HG03060 (cell line): ENCODE data around the gene CYB5B.
"Not testable (repeated sequence)": the region's sequence is repeated elsewhere in the genome, so short reads cannot be mapped to it uniquely, and the experiment has no call there.

ENCODE experiments used
- ATAC-seq: cut with Tn5 transposase; IDR thresholded peaks from one replicate; pipeline ENCODE4 v1.9.1; 2021; ENCODE audit warnings: low read depth, moderate number of reproducible peaks; ENCODE audit not compliant: unreplicated experiment

CYB5B gene

DNA sequence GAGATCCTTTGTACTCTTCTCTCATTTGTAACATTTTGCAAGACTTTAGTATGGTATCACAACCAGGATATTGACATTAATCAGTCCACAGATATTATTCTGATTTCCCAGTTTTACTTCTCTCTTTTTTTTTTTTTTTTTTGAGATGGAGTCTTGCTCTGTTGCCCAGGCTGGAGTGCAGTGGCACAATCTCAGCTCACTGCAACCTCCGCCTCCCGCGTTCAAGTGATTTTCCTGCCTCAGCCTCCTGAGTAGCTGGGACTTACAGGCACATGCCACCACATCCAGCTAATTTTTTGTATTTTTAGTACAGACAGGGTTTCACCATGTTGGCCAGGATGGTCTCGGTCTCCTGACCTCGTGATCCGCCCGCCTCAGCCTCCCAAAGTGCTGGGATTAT lies 16.6 kb downstream of the CYB5B start:
- ATAC-seq, result not testable (repeated sequence)

DNA sequence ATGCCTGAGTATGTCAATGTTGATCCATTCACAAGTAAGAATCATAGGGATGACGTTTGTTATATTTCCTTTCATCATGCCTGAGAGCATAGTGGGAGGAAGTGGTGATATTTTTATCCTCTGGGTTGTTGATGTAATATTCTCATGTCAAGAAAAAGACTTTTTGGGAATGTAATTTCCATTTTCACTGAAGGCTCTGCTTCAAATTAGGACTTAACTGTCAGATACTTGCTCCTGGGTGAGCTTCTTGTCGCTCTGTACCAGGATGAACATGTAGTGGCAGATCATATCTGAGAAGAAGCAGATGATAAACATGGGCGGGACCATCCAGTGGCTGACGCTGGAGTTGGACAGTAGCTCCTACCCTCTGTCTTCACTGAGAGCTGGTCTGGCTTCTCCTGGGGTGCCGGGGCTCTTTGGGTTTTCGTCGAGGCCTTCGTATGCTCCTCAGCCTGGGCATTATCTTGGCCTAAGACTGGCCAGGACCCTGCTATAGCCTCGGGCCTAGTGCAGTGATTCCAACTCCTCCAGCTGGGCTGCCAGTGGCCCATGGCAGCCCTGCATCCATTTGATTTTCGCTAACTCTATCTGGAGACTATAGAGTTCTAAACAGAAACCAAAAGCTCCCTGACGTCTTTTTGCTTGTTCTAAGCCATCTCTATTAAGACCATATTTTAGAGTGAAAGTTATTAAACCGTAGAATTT lies 19.7 kb downstream of the CYB5B start:
- no peak for ATAC-seq

DNA sequence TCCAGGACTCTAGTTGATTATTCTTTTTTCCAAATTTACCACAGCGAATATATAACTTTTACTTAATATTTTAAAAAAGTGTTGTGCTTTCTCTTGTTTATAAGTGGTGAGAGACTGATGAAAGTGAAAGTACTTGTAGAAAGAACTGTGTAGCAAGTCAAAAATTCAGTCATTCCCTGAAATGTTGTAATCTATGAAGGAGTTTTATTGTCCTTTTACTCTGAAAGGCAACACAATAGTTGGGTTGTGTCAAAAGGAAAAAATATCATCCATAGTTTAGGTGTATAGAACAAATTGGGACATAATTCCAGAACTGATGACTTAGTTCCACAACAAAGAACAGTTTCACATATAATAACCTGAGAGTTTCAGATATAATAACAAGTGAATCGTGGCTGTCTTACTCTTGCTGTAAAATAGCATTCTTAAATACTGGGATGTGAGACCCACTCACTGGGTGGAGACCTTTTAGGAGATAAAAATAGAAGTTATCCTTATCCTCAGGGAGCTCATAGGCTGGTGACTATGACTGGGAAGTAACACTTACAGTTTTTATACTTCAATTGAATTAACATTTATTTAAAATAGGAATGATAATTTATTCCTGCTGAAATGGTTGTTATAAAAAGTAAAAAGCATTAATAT lies 20.6 kb downstream of the CYB5B start:
- ATAC-seq, result no peak

GRCh38 chr16:69448470-69449193 lies 24.2 kb downstream of the CYB5B start:
- no peak for ATAC-seq

GRCh38 chr16:69451166-69451565 lies 26.7 kb downstream of the CYB5B start:
- no peak for ATAC-seq

DNA sequence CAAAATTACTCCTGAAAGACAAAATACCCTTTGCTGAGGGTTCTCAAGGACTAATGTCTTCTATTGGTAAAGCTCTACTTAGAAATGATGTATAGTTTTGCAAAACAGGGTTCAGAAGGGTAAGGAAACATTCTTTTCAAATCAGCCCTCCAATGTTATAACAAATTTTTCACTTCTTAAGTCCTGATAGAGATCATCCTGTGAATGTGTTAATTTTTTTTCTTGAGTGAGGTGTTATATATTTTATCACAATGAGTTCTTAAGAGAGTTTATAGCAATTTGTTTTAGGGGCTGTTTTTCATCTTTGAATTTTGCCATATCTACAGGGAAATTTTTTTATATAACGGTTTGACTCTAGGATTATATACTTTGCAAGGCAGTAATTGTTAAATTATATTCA lies 29.5 kb downstream of the CYB5B start:
- no peak for ATAC-seq

GRCh38 chr16:69463876-69464275 lies 39.5 kb downstream of the CYB5B start:
- ATAC-seq, result no peak

DNA sequence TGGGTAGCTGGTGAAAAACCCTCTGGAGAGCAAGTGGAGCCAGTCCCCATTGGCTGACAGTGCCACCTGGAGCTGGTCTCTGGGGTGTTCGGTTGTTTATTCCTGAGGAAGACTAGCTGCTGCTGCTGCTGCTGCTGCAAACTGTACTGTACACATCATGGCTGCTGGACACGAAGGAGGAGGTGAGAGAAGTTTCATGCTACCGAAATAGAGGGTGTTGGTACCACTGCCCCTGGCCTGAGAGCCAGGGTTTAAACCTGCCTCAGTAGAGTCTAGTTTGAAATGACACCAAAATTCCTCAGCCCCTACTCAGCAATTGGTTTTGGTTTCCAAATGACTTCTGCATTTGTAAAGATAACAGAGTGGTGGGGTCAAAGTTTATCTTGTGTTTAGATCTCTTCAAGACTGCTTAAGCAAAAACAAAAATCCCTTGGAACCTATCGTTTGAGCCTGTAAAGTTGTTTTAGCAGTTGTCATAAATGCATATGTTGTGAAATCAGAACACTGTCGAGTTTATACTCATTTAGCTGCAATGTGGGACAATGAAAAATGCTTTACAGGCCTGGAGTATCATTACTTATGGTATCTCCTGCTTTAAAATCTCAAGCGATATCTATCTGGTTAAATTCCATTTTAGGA lies 40.8 kb downstream of the CYB5B start:
- ATAC-seq, result no peak

- no peak for ATAC-seq
Measured at GRCh38 chr16:69465881-69466280, 41.5 kb downstream of the CYB5B start.

DNA sequence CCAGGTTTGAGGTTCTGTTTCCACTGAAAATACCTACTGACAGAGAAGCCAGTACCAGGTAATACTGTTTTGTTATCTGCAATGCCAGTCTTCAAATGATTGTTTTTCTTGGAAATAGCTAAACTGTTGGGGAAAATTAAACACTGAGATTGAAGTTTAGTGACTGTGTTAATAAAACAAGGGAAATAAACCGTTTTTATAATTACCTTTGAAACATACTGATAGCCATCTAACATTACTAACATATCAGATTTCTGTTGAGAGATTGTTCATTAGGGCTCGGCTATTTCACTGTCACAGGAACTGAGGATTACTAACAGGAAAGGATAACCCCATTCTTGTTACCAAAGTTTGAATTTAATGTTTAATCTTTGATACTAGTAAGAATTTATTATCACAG lies 42.1 kb downstream of the CYB5B start:
- ATAC-seq, result no peak

DNA sequence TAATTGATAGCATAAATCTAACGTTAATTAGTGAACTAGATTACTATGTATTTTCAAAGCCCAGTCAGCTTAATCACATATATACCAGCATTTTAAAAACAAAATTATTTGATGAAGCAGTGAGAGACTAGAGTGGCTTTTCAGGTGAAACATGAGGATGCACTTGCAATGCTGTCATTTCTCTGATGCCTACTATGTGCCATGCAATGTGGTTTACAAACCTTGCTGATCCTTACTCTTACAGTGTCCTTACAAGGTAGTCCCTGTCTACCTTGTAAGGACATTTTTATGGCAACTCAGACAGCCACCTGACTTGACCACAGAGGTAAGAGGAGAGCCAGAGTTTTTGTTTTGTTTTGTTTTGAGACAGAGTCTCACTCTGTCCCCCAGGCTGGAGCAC lies 42.7 kb downstream of the CYB5B start:
- ATAC-seq, result no peak

- no peak for ATAC-seq
Measured at GRCh38 chr16:69467531-69468204, 43.2 kb downstream of the CYB5B start.

GRCh38 chr16:69469807-69470561 lies 45.6 kb downstream of the CYB5B start:
- ATAC-seq, result peak; percentile 54

- ATAC-seq, result no peak
Measured at GRCh38 chr16:69471121-69471520, 46.7 kb downstream of the CYB5B start.

DNA sequence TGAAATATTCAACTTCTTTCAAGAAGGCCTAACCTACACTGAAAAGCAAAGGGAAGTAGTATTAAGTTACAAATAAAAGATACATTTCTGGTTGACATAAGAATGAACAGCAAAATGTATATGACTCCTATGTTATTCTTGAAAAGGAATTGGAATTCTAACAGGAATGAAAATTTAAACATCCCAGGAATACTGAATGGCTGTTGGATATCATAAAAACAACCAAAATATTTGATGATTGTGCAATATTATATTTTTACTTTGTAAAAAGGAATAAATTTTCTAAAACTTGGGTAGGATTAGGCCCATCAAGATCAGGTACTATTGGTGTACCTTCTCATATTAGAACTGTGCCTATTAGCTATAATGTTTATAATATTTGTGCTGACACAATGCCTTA lies 50.0 kb downstream of the CYB5B start:
- ATAC-seq, result no peak

DNA sequence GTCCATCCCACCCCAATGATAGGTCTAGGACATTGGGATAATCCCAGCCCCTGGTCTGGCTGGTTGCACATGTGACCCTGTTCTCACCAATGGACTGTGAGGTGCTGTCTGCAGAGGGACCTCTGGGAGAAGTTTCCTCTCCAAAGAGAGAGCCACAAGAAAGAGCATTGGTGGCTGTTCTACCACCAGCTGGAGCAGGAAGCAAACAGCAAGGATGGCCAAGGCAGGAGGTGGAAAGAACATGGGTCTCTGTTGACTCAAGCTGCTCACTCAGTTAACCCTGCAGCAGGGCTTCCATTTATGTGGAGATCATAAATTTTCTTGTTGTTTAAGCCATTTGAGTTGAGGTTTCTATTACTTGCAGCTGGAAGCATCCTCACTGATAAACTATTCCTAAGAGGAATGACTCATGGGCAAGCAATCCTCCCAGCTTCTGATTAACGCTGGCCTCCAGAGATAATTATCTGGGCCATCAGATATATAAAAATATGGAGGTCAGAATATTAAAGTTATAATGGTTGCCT lies 52.6 kb downstream of the CYB5B start:
- ATAC-seq, result no peak

- ATAC-seq, result no peak
Measured at GRCh38 chr16:69477546-69477945, 53.1 kb downstream of the CYB5B start.

GRCh38 chr16:69478685-69479084 lies 54.3 kb downstream of the CYB5B start:
- no peak for ATAC-seq

DNA sequence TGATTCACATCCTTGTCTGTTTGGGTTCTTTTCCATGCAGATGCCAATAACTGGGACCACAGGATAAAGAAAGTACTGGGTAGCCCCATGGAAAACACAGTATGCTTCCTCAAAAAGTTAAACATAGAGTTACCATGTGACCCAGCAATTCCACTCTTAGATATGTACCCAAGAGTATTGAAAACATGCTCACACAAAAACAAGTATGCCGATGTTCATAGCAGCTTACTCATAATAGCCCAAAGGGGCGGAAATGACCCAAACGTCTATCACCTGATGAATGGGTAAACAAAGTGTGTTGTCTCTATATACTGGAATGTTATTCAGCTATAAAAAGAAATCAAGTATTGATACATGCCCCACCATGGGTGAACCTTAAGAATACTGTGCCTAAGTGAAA lies 55.4 kb downstream of the CYB5B start:
- no peak for ATAC-seq

GRCh38 chr16:69481901-69482341 lies 57.5 kb downstream of the CYB5B start:
- ATAC-seq, result no peak
